HEK293 (cell line): ENCODE data around the gene CADPS.

Source experiments
- CTCF ChIA-PET: fragments of 350-600 bp; formaldehyde crosslinking; extraction: SDS; loops from one replicate; lab custom pipeline; 2021; ENCODE audit warnings: antibody characterized with exemption; lab: Yijun Ruan, JAX
- POLR2A ChIA-PET: fragments of 300-600 bp; formaldehyde crosslinking; extraction: SDS; loops from one replicate; lab custom pipeline; 2020; ENCODE audit warnings: antibody characterized with exemption, inconsistent platforms; lab: Yijun Ruan, JAX
- H3K27ac ChIP-seq: fragments of 200-500 bp; sonication (Bioruptor generic); 2 replicates; pipeline ENCODE4 v1.5.1; 2014; ENCODE audit warnings: low read depth, low read length, control low read depth, inconsistent platforms; ENCODE audit errors: extremely low read depth
- H3K36me3 ChIP-seq, 2 experiments: fragments of 200-500 bp in 1 of 2; sonication (Bioruptor generic) in 1 of 2; 1 replicate in 1 of 2; 2 replicates in 1 of 2; pipeline ENCODE4 v1.5.1; 2014 to 2017; ENCODE audit warnings: inconsistent platforms in 2 of 2, low read length in 2 of 2; ENCODE audit not compliant: control insufficient read depth in 2 of 2, insufficient read depth in 1 of 2
- H3K4me1 ChIP-seq: fragments of 200-500 bp; sonication (Bioruptor generic); 2 replicates; pipeline ENCODE4 v1.5.1; 2014; ENCODE audit warnings: mild to moderate bottlenecking, low read length, inconsistent platforms; ENCODE audit not compliant: control insufficient read depth, insufficient read depth
- H3K4me3 ChIP-seq: 2 replicates; pipeline ENCODE4 v1.5.1; 2011; ENCODE audit warnings: low read depth, mild to moderate bottlenecking, control low read depth, low read length, moderate library complexity
- H3K9me3 ChIP-seq: fragments of 200-500 bp; sonication (Bioruptor generic); 2 replicates; pipeline ENCODE4 v1.5.1; 2014; ENCODE audit warnings: low read depth, low read length, inconsistent platforms; ENCODE audit not compliant: control insufficient read depth, insufficient read depth
- HIC1 ChIP-seq: fragments of 450-650 bp; formaldehyde crosslinking; IDR thresholded peaks from 2 replicates; pipeline ENCODE4 v1.5.1; 2016; ENCODE audit warnings: missing biosample characterization, missing genetic modification characterization
- HOXC10 ChIP-seq: sonication (generic); formaldehyde crosslinking; IDR thresholded peaks from 2 replicates; pipeline ENCODE4 v1.8.1; 2023; ENCODE audit warnings: mild to moderate bottlenecking, missing genetic modification reagents
- MYNN ChIP-seq: fragments of 450-650 bp; formaldehyde crosslinking; IDR thresholded peaks from 2 replicates; pipeline ENCODE4 v1.5.1; 2016; ENCODE audit warnings: missing biosample characterization, missing genetic modification characterization, borderline replicate concordance
- PRDM1 ChIP-seq: fragments of 450-650 bp; formaldehyde crosslinking; IDR thresholded peaks from 2 replicates; pipeline ENCODE4; 2016; ENCODE audit warnings: missing biosample characterization, missing genetic modification characterization
- REST ChIP-seq: fragments of 450-650 bp; formaldehyde crosslinking; IDR thresholded peaks from 2 replicates; pipeline ENCODE4 v1.5.1; 2016; ENCODE audit warnings: missing biosample characterization, missing genetic modification characterization
- WT1 ChIP-seq: fragments of 450-650 bp; formaldehyde crosslinking; IDR thresholded peaks from 2 replicates; pipeline ENCODE4 v1.5.1; 2016; ENCODE audit warnings: missing biosample characterization, missing genetic modification characterization
- ZBTB26 ChIP-seq: fragments of 450-650 bp; formaldehyde crosslinking; optimal IDR thresholded peaks from 2 replicates; pipeline ENCODE3; 2016; ENCODE audit warnings: missing biosample characterization, mild to moderate bottlenecking, missing genetic modification characterization
- ZNF112 ChIP-seq: fragments of 450-650 bp; formaldehyde crosslinking; IDR thresholded peaks from 2 replicates; pipeline ENCODE4 v1.5.0; 2017; ENCODE audit warnings: missing biosample characterization, missing genetic modification characterization
- ZNF184 ChIP-seq: fragments of 450-650 bp; IDR thresholded peaks from 2 replicates; pipeline ENCODE4 v1.5.1; 2018; ENCODE audit warnings: missing biosample characterization, mild to moderate bottlenecking, missing genetic modification characterization
- ZNF266 ChIP-seq: fragments of 450-650 bp; formaldehyde crosslinking; IDR thresholded peaks from 2 replicates; pipeline ENCODE4 v1.5.1; 2016; ENCODE audit warnings: missing biosample characterization, missing genetic modification characterization, low read depth
- ZNF274 ChIP-seq, 2 experiments: fragments of 200-500 bp in 1 of 2; fragments of 450-650 bp in 1 of 2; sonication (Bioruptor generic) in 1 of 2; formaldehyde crosslinking in 1 of 2; IDR thresholded peaks; 2 replicates each; pipeline versions ENCODE4 v1.5.1 to v1.6.1; 2014 to 2016; ENCODE audit warnings: borderline replicate concordance in 1 of 2, inconsistent platforms in 1 of 2, low read length in 1 of 2, missing biosample characterization in 1 of 2, missing genetic modification characterization in 1 of 2
- ZNF280C ChIP-seq: fragments of 450-650 bp; formaldehyde crosslinking; IDR thresholded peaks from 2 replicates; pipeline ENCODE4 v1.5.1; 2016; ENCODE audit warnings: missing biosample characterization, missing genetic modification characterization
- ZNF324 ChIP-seq: fragments of 450-650 bp; formaldehyde crosslinking; IDR thresholded peaks from 2 replicates; pipeline ENCODE4 v1.5.1; 2016; ENCODE audit warnings: missing biosample characterization, missing genetic modification characterization
- ZNF423 ChIP-seq: fragments of 450-650 bp; formaldehyde crosslinking; IDR thresholded peaks from 2 replicates; pipeline ENCODE4 v1.5.1; 2016; ENCODE audit warnings: missing biosample characterization, missing genetic modification characterization
- ZNF510 ChIP-seq: fragments of 450-650 bp; formaldehyde crosslinking; IDR thresholded peaks from 2 replicates; pipeline ENCODE4 v1.5.1; 2018; ENCODE audit warnings: mild to moderate bottlenecking, missing genetic modification characterization, missing biosample characterization; ENCODE audit not compliant: insufficient replicate concordance
- ZNF610 ChIP-seq: fragments of 450-650 bp; formaldehyde crosslinking; IDR thresholded peaks from 2 replicates; pipeline ENCODE4 v1.5.1; 2016; ENCODE audit warnings: missing biosample characterization, missing genetic modification characterization, borderline replicate concordance
- ZNF639 ChIP-seq: fragments of 450-650 bp; formaldehyde crosslinking; IDR thresholded peaks from 2 replicates; pipeline ENCODE4 v1.5.1; 2016; ENCODE audit warnings: missing biosample characterization, missing genetic modification characterization
- ZNF654 ChIP-seq: fragments of 450-650 bp; formaldehyde crosslinking; IDR thresholded peaks from 2 replicates; pipeline ENCODE4 v1.5.1; 2016; ENCODE audit warnings: low read depth, missing biosample characterization, missing genetic modification characterization
- ZNF785 ChIP-seq: fragments of 450-650 bp; formaldehyde crosslinking; IDR thresholded peaks from 2 replicates; pipeline ENCODE4 v1.5.1; 2016; ENCODE audit warnings: missing biosample characterization, missing genetic modification characterization
- ZSCAN5A ChIP-seq: fragments of 450-650 bp; formaldehyde crosslinking; IDR thresholded peaks from 2 replicates; pipeline ENCODE4 v1.5.1; 2016; ENCODE audit warnings: missing biosample characterization, missing genetic modification characterization
- ZXDB ChIP-seq: fragments of 450-650 bp; formaldehyde crosslinking; IDR thresholded peaks from 2 replicates; pipeline ENCODE4 v1.5.1; 2016; ENCODE audit warnings: missing biosample characterization, missing genetic modification characterization

The CADPS gene

GRCh38 chr3:62453448-62453847 is 421.8 kb downstream of the CADPS start:
- H3K36me3 ChIP-seq = no peaks in the 10 kb centered on the region
- no peak overlapping the region for H3K27ac ChIP-seq
- POLR2A ChIA-PET = no interaction called here
- H3K4me1 ChIP-seq = no peaks in the 10 kb centered on the region
- no peak overlapping the region for H3K4me3 ChIP-seq
- TF ChIP-seq ZBTB26 (no peak), ZNF785 (tag by site-specific recombination) (no peak), ZNF510 (no peak), ZNF266 (tag by site-specific recombination) (no peak), ZNF324 (tag by site-specific recombination) (no peak), ZNF274 (IDR thresholded peaks at IDR 0.05; ENCODE audit: low read length) (no peak), ZNF274 (tag by site-specific recombination; IDR thresholded peaks at IDR 0.05; ENCODE audit: borderline replicate concordance) (no peak), ZNF654 (tag by site-specific recombination) (no peak), HOXC10 (CRISPR knock-in tag) (no peak), ZNF639 (no peak), MYNN (tag by site-specific recombination) (no peak), ZNF423 (tag by site-specific recombination) (no peak), ZSCAN5A (tag by site-specific recombination) (no peak)
- H3K9me3 ChIP-seq = no peaks in the 10 kb centered on the region
- CTCF ChIA-PET = no interaction called here

- POLR2A ChIA-PET = no interaction called here
- TF ChIP-seq HIC1 (tag by site-specific recombination) (no peak), ZNF280C (tag by site-specific recombination) (no peak), ZNF184 (no peak), WT1 (no peak), REST (tag by site-specific recombination) (no peak), ZNF610 (tag by site-specific recombination) (no peak), PRDM1 (tag by site-specific recombination) (no peak), ZXDB (tag by site-specific recombination) (no peak), ZNF112 (tag by site-specific recombination) (no peak)
Measured at GRCh38 chr3:62451211-62451887, 423.9 kb downstream of the CADPS start.

More at GRCh38 chr3:62451211-62451887, 423.9 kb downstream of the CADPS start:
- H3K9me3 ChIP-seq = no peaks in the 10 kb centered on the region
- no peak overlapping the region for H3K4me3 ChIP-seq
- no peaks in the 10 kb centered on the region for H3K36me3 ChIP-seq
- CTCF ChIA-PET = no interaction called here
- no peak overlapping the region for H3K27ac ChIP-seq
- H3K4me1 ChIP-seq = no peaks in the 10 kb centered on the region
